Liver (tissue), 3 donors: ENCODE results near the gene SMOC2.

Source experiments
- ATF3 ChIP-seq: IDR thresholded peaks from 2 replicates; pipeline ENCODE4 v1.6.1; 2016; ENCODE audit warnings: antibody characterized with exemption
- CTCF ChIP-seq: fragments of 150-350 bp; IDR thresholded peaks from 2 replicates; pipeline ENCODE4 v1.5.1; 2017; ENCODE audit warnings: improper control_type of control experiment, low read depth, low read length; ENCODE audit not compliant: missing input control
- EGR1 ChIP-seq, 2 donors: IDR thresholded peaks; 2 replicates each; pipeline ENCODE4 v1.6.1; 2016 to 2018; ENCODE audit warnings: antibody characterized with exemption in 2 of 2, low read depth in 2 of 2
- GABPA ChIP-seq, 2 donors: IDR thresholded peaks in 1 of 2; conservative IDR thresholded peaks in 1 of 2; 2 replicates each; pipeline ENCODE4 v1.6.1; 2016; ENCODE audit warnings: antibody characterized with exemption in 2 of 2, mild to moderate bottlenecking in 1 of 2, moderate library complexity in 1 of 2
- HNF4A ChIP-seq, 2 donors: conservative IDR thresholded peaks; 2 replicates each; pipeline ENCODE4 v1.6.1; 2016; ENCODE audit warnings: antibody characterized with exemption in 2 of 2, mild to moderate bottlenecking in 2 of 2
- JUND ChIP-seq, 2 donors: IDR thresholded peaks; 2 replicates each; pipeline ENCODE4 v1.6.1; 2016; ENCODE audit warnings: antibody characterized with exemption in 2 of 2
- MAX ChIP-seq: IDR thresholded peaks from 2 replicates; pipeline ENCODE4 v1.6.1; 2016; ENCODE audit warnings: antibody characterized with exemption
- RAD21 ChIP-seq, 2 donors: IDR thresholded peaks; 2 replicates each; pipeline ENCODE4 v1.6.1; 2016; ENCODE audit warnings: antibody characterized with exemption in 2 of 2, mild to moderate bottlenecking in 2 of 2
- REST ChIP-seq: IDR thresholded peaks from 2 replicates; pipeline ENCODE4 v1.6.1; 2016; ENCODE audit warnings: antibody characterized with exemption, mild to moderate bottlenecking
- RXRA ChIP-seq, 2 donors: IDR thresholded peaks; 2 replicates each; pipeline ENCODE4 v1.6.1; 2017 to 2018; ENCODE audit warnings: antibody characterized with exemption in 2 of 2, mild to moderate bottlenecking in 1 of 2
- TAF1 ChIP-seq: conservative IDR thresholded peaks from 2 replicates; pipeline ENCODE4 v1.6.1; 2016; ENCODE audit warnings: antibody characterized with exemption, mild to moderate bottlenecking
- YY1 ChIP-seq: IDR thresholded peaks from 2 replicates; pipeline ENCODE4 v1.6.1; 2016; ENCODE audit warnings: antibody characterized with exemption, mild to moderate bottlenecking
- donor health status: healthy.
- donor health status: healthy.

GRCh38 chr6:168532070-168532469, 91.1 kb downstream of the SMOC2 start:
- TF ChIP-seq CTCF = no peak
- no peak for TF ChIP-seq REST
- TF ChIP-seq HNF4A (conservative IDR thresholded peaks at IDR 0.05) = no peak
- no peak for TF ChIP-seq TAF1
- no peak for TF ChIP-seq RAD21 (IDR thresholded peaks at IDR 0.05)
- TF ChIP-seq YY1 = no peak
- no peak for TF ChIP-seq JUND (IDR thresholded peaks at IDR 0.05)
- TF ChIP-seq ATF3 = no peak
- no peak for TF ChIP-seq EGR1 (IDR thresholded peaks at IDR 0.05; ENCODE audit: low read depth in 2 of 2)
- no peak for TF ChIP-seq MAX
- TF ChIP-seq RXRA (IDR thresholded peaks at IDR 0.05) = no peak
- no peak for TF ChIP-seq GABPA (IDR thresholded peaks at IDR 0.05 in 1 of 2, conservative IDR thresholded peaks at IDR 0.05 in 1 of 2)
